HG03432 (cell line): ENCODE data around the gene CYS1.

Source experiments
- ATAC-seq: cut with Tn5 transposase; IDR thresholded peaks from one replicate; pipeline ENCODE4 v1.9.1; 2021; ENCODE audit warnings: mild to moderate bottlenecking, moderate library complexity; ENCODE audit not compliant: unreplicated experiment

Gene CYS1

GRCh38 chr2:10073706-10074105, 6.5 kb downstream of the CYS1 start:
- ATAC-seq, result no peak

GRCh38 chr2:10072656-10073480, 7.3 kb downstream of the CYS1 start:
- ATAC-seq, result peak; percentile 79

- ATAC-seq, result no peak
Measured at GRCh38 chr2:10071595-10071994, 8.6 kb downstream of the CYS1 start.

- no peak for ATAC-seq
Measured at GRCh38 chr2:10071176-10071575, 9.0 kb downstream of the CYS1 start.

GRCh38 chr2:10067881-10068280, 12.3 kb downstream of the CYS1 start:
- ATAC-seq, result no peak

- ATAC-seq, result no peak
Measured at GRCh38 chr2:10067330-10067729, 12.9 kb downstream of the CYS1 start.

- ATAC-seq, result no peak
Measured at GRCh38 chr2:10065773-10066055, 14.5 kb downstream of the CYS1 start.

GRCh38 chr2:10064932-10065772, 15.1 kb downstream of the CYS1 start:
- ATAC-seq, result no peak

GRCh38 chr2:10063566-10063965, 16.6 kb downstream of the CYS1 start:
- no peak for ATAC-seq

GRCh38 chr2:10062931-10063365, 17.3 kb downstream of the CYS1 start:
- no peak for ATAC-seq

- ATAC-seq, result no peak
Measured at GRCh38 chr2:10061221-10061925, 18.8 kb downstream of the CYS1 start.

- no peak for ATAC-seq
Measured at GRCh38 chr2:10059552-10060335, 20.5 kb downstream of the CYS1 start.

GRCh38 chr2:10059016-10059351, 21.2 kb downstream of the CYS1 start:
- ATAC-seq, result no peak

- no peak for ATAC-seq
Measured at GRCh38 chr2:10058251-10059015, 21.8 kb downstream of the CYS1 start.

GRCh38 chr2:10057231-10058107, 22.7 kb downstream of the CYS1 start:
- ATAC-seq, result no peak

GRCh38 chr2:10056439-10056838, 23.8 kb downstream of the CYS1 start:
- no peak for ATAC-seq

- ATAC-seq, result no peak
Measured at GRCh38 chr2:10054976-10055375, 25.2 kb downstream of the CYS1 start.

GRCh38 chr2:10054424-10054823, 25.8 kb downstream of the CYS1 start:
- ATAC-seq, result no peak

GRCh38 chr2:10053351-10053750, 26.9 kb downstream of the CYS1 start:
- no peak for ATAC-seq
